ENCODE results near the gene SNX22. TPM values are rescaled to one million over a fixed set of nuclear protein-coding genes. Genes with fewer than 3 reads are reported as not detected.

SNX22 gene
- total RNA-seq, 1 experiment from 2014 or later: 3.7 TPM

DNA sequence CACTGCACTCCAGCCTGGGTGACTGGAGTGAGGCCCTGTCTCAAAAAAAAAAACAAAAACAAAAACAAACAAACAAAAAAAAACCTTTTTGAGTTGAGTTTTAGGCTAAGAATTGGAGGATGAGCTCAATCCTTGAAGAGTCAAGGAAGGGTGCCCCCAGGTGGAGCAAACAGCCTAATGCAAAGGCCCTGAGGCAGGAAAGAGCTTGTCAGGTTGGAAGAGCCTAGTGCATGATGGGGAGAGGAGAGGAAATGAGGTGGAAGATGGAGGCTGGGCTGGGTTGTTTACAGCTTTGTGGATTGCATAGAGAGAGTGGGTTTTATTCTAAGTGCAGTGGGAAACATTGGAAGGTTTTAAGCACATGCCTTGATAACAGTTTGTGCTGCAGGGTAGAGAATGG lies 2.1 kb upstream of the SNX22 start:
- DNase-seq (ENCODE audit: low read depth, low spot score): peak; percentile 62
- in situ Hi-C loops (cut with HindIII; ENCODE audit: low pct_unique_long_range_greater_than_20kb, low sequenced_read_pairs): no loop called here

DNA sequence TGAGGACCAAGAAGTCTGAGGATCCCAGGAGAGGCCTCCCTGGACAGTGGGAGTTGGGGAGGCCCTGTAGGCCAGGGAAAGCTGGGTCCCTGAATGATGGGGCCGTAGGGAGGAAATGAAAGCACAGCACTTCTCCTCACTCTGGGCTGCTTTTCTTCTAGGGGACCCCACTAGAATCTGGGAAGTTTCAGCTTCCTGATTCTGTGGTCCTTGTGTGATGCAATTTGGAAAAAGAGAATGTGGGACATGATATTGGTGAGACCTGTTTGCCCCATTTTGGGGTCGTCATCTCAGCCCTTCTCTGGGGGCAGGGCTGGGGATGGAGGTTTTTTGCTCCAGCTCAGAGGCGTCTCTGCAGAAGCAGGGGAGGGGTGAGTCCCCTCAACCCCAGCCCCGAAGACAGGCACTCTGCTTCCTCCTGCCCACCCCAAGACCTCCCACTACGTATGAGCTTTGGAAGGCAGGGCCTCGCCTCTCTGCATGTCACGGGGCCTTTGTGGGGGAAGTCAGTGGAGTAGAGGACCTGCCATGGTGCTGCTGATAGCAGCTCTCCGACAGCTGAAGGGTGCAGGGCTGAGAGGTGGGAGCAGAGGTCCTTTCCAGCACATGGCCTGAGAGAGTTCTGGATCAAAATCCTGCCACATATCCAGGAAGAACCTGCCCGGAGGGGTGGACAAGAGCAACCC lies 1.5 kb upstream of the SNX22 start:
- in situ Hi-C loops (cut with HindIII; ENCODE audit: low pct_unique_long_range_greater_than_20kb, low sequenced_read_pairs): no loop called here
- DNase-seq (ENCODE audit: low read depth, low spot score): no peak

DNA sequence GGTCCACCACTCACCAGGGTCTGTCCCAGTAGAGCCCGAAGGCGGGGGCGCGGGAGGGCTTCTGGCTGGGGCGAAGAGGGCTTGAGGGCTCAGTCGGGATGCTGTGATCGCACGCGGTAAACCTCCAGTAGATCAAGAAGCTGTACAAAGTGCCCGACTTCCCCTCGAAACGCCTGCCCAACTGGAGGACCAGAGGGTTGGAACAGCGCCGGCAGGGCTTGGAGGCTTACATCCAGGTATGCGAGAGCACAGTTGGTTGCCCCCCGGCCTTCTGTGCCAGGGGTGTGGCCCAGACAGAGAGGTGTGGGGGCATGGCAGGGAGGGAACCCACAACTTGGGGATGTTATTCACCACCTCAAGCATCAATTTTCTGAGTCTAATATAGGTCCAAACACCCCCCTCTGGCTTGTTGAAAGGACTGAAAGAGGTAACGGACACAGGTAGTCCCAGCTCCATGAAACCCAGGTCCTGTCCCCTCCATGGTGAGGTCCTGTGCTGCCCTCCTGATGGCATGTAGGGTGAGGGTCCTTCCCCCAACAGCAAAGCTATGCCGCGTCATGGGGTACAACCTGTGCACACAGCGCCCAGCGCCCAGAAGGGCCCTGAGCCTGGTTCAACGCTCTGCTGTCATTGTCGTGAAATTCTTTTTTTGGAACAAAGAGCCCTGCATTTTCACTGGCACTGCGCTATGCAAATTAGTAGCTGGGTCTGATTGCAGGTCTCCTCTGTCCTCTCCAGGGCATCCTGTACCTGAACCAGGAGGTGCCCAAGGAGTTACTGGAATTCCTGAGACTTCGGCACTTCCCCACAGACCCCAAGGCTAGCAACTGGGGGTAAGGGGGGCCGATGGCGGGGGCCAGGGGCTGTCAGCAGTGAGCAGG lies 1.2 kb downstream of the SNX22 start:
- no peak for DNase-seq (ENCODE audit: low read depth, low spot score)
- in situ Hi-C loops (cut with HindIII; ENCODE audit: low pct_unique_long_range_greater_than_20kb, low sequenced_read_pairs): no loop called here

DNA sequence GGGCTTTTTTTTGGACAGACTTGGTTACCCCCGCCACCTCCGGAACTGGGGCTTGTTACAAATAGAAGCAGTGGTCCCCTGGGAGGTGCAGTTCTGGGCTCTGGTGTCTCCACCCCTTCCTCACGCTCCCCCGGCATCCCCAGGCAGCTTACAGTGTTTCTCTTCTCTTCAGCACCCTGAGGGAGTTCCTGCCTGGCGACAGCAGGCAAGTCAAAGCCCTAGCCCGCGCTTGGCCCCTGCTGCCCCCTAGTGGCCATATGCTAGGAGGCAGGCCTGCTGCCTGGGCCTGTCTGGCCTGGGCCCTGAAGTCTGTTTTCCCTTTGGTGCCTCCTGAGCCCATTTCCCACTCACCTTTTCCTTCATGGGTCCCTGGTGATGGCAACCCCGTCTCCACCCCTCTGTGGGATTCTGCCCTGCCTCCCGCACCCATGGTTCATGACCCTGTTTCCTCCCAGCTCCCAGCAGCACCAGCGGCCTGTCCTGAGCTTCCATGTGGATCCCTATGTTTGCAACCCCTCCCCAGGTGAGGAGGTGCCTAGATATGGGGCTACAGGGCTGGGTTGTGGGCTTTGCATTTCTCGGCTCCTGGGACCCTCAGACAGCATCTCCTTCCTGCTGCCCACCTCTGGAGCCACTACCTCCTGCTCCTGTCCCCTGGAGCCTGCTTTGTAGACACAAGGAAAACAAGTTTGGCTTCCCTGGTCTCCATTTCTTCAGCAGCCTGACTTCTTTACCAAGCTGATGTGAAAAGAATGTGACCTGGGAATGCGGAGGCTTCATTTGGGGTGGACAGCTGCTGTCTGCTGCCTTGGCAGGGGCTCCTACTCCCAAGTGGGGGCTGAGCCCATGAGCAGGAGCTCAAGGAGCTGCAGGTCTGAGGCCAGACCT lies 2.2 kb downstream of the SNX22 start:
- in situ Hi-C loops (cut with HindIII; ENCODE audit: low pct_unique_long_range_greater_than_20kb, low sequenced_read_pairs): no loop called here
- DNase-seq (ENCODE audit: low read depth, low spot score): peak; percentile 91

DNA sequence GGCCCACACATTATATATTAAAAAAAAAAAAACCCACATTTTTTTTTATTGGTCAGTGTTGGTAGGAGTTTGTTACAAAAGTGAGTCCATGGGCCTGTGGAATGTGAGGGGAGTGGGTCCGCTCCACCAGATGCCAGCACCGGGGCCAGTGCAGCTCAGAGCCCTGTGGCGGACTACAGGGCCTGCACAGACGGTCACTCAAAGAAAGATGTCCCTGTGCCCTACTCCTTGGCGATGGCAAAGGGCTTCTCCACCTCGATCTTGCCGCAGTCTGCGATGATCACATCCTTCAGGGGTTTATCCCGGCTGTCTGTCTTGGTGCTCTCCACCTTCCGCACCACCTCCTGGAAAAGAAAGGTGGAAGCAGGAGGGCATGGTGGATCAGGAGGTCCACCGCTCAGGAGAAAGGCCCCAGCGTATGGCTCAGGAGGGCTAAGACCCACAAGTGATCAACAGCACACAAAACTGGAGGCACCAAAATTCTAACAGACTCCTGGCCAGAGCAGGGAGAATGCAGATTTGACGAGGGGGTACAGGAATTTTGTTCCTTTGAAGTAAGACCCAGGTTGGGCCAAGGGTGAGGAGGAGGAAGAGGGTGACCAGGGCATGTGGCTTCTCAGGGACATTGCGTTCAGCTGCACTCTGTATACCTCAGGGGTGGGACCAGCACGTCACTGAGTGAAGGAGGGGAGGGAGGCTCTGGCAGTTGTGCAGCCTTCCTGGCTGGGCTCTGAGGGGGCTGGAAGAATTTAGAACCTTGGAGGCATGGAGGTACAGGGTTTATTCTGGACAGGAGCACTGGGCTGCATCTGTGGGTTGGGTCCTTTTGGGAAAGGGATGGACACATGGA lies 4.5 kb downstream of the SNX22 start:
- in situ Hi-C loops (cut with HindIII; ENCODE audit: low pct_unique_long_range_greater_than_20kb, low sequenced_read_pairs): no loop called here
- no peak for DNase-seq (ENCODE audit: low read depth, low spot score)

DNA sequence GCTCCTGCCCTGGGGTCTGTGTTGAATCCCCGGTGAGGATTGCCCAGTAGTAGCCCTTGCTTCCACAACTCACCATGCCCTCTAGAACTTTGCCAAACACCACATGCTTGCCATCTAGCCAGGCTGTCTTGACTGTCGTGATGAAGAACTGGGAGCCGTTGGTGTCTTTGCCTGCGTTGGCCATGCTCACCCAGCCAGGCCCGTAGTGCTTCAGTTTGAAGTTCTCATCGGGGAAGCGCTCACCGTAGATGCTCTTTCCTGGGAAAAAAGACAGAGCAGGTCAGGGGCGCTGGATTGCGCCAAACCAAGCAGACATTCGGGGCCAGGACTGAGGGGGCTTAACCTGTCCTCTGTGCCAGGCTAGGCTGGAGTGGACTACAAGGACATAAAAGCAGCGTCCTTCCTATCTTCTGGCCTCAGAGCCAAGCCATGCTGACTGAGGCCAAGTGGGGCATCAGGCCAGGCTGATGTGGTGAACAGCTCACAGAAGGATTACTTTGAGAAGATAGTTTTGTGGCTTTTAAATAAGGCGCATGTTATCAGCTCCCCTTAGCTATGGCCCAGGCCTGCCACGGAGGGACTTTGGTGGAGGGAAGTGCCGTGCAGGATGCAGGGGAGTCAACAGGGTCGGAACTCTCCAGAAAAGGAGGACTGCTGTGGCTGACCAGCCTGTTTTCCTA lies 5.3 kb downstream of the SNX22 start:
- no peak for DNase-seq (ENCODE audit: low read depth, low spot score)
- in situ Hi-C loops (cut with HindIII; ENCODE audit: low pct_unique_long_range_greater_than_20kb, low sequenced_read_pairs): no loop called here

DNA sequence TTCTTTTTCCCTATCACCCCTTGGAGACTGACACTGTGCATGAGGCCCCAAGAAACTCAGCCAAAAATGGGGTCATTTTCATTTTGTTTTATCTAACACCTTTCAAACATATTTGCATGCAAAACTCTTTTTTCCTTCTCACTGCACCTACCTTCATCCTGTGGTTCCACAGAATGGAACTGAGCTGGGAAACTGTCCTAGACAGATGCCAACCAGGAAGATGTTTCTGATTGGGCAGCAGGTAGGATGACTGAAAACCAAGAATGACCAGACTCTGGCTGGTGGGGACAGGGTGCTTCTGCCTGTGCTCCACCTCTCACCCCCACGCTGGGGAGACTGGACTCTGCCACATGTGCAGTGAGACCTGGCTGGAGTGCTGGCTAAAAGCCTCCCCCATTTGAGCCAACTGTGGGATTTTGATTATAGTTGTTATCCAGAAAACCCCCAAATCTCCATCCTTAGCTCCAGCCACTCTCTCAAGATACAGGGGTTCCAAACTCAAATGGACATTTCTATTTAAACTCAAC lies 6.1 kb downstream of the SNX22 start:
- in situ Hi-C loops (cut with HindIII; ENCODE audit: low pct_unique_long_range_greater_than_20kb, low sequenced_read_pairs): no loop called here

DNA sequence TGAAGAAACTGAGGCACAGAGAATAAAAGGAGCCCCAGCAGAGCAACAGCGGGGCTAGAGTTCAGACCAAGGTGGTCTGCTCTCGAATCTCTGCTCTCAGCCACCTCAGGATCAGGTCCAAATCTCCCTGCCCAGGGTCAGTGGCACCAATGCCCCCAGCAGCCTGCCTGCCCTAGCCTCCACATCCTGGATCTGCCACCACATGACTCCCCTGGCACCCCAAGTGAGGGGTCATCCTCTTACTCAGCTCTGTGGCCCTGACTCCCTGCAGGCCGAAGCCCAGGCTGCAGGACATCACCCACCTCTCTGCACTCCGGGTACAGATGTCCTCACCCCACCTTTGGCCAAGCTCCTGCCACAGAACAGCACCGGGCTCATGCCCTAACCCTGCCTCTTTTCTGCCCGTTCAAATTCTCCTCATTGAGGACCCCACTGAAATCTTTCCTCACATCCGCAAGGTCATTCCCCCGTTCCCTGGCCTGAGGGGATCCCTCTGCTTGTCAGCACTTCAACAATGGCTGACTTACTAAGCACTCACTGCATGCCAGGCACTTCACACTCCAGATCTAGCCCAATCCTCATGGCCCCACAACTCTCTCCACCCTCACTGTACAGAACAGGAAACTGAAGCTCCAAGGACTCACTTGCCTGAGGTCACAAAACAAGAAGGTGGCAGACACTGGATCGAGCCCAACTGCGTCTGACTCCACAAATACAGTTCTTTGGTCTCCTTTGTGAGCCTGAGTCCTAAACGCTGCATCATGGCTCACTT lies 7.0 kb downstream of the SNX22 start:
- in situ Hi-C loops (cut with HindIII; ENCODE audit: low pct_unique_long_range_greater_than_20kb, low sequenced_read_pairs): no loop called here
- no peak for DNase-seq (ENCODE audit: low read depth, low spot score)

More for the DNA sequence above, 6.1 kb downstream of the SNX22 start:
- no peak for DNase-seq (ENCODE audit: low read depth, low spot score)

DNA sequence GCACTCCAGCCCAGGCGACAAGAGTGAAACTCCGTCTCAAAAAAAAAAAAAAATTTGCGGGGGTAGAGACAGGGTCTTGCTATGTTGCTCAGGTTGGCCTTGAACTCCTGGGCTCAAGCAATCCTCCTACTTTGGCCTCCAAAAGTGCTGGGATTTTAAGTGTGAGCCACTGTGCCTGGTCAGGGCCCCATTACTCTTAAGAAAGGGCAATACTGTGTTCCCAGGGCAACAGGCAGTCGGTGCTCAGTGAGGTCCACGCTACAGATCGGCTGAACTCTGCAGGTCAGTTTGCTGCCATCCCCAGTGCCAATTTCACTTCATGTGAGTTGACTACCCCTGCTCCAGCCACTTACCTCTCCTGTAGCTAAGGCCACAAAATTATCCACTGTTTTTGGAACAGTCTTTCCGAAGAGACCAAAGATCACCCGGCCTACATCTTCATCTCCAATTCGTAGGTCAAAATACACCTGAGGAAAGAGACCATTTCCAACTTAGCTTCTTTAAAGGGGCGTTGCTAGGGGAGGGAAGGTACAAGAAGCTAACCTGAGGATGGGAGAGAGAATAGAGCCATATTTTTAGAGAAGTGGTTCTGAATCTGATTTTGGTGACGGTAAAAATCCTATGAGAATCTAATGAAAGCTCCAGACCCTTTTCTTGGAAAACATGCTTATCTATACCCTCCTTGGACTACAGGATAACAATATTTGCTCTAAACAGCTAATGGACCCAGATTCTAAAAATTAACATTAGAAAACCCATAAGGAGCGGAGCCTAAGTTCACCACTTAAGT lies 10.4 kb downstream of the SNX22 start:
- DNase-seq (ENCODE audit: low read depth, low spot score): no peak
- in situ Hi-C loops (cut with HindIII; ENCODE audit: low pct_unique_long_range_greater_than_20kb, low sequenced_read_pairs): no loop called here

DNA sequence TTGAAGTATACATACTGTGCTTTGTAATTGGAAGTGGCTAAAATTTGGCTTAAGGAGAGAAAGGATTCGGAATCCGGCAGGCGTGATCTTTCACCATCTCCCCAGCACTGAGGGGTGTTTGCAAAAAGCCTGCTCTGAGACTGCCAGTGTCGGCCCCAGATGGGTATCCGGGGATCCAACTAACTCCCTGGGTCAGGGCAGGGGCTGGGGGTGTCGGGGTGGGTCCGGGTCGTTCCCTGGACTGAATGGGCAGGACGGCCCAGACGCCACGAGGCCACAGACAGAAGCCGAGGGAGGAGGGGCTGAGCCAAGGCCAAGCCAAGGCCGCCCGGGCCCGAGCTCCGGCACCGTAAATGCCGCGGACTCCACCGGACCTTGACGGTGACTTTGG lies 10.9 kb downstream of the SNX22 start:
- in situ Hi-C loops (cut with HindIII; ENCODE audit: low pct_unique_long_range_greater_than_20kb, low sequenced_read_pairs): no loop called here

DNA sequence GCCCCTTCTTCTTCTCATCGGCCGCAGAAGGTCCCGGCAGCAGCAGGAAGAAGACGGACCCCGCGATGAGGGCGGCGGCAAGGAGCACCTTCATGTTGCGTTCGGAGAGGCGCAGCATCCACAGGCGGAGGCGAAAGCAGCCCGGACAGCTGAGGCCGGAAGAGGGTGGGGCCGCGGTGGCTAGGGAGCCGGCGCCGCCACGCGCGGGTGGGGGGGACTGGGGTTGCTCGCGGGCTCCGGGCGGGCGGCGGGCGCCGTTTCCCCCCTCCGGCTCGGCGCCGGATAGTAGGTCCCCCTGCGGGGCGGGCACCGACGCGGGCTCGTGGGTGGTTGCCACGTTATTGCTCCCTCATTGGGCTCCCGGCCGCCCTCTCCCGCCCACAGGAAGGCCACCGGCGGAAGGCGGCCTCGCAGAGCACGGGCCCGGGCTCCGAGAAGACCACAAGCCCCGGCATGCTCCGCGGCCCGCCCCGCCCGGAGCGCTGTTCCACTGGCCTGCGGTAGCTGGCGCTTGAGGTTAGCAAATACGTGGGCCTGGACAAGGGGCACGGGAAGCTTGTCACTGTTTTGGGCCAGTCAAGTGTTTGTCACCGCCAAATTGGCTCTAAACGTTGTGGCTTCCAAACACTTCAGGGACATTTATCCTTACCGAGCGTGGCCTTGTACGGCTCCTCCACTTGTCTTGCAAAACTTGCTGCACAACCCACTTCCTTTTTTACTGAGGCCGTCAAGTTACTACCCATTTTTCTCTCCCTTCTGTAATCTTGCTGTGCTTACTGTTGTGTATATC lies 11.5 kb downstream of the SNX22 start, which contains the start of gene PPIB:
Gene PPIB, minus strand, starts transcription at position 154 of the 790 bp plus-strand sequence. Its CDS starts 36 bp downstream, at position 118.
- DNase-seq (ENCODE audit: low read depth, low spot score): peak; percentile 96
- in situ Hi-C loops (cut with HindIII; ENCODE audit: low pct_unique_long_range_greater_than_20kb, low sequenced_read_pairs): no loop called here

More for the DNA sequence above, 10.9 kb downstream of the SNX22 start:
- DNase-seq (ENCODE audit: low read depth, low spot score): no peak

DNA sequence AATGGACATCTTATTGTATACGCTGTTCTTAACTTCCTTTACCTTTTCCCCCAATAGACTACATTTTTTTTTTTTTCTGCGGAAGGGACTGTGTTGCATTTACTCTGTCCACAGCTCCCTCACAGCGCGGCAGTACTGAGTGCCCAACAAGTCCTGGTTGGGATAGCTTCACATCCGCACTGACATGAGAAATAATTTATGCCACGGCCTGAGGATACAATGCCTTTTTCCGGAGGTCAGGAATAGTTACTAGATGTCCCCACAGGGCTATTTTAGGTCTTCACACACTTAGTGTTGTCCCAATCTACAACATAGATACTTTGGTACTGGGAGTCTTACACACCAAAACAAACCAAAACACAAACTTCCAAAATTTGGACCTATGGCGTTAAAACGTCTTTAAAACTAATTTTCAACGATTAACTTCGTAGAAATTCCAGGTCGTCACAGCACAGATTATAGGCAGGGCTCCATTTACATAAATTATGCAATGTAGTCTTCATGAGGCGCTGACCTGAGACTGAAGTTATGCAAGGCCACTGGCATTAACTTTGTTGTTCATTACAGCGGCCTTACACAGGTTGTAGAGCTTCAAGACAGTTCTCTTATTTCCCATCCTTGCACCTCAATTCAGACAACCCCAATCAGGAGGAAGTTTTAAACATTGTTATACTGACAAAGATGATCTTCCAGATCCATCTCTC lies 12.3 kb downstream of the SNX22 start:
- in situ Hi-C loops (cut with HindIII; ENCODE audit: low pct_unique_long_range_greater_than_20kb, low sequenced_read_pairs): no loop called here
- DNase-seq (ENCODE audit: low read depth, low spot score): peak; percentile 50

DNA sequence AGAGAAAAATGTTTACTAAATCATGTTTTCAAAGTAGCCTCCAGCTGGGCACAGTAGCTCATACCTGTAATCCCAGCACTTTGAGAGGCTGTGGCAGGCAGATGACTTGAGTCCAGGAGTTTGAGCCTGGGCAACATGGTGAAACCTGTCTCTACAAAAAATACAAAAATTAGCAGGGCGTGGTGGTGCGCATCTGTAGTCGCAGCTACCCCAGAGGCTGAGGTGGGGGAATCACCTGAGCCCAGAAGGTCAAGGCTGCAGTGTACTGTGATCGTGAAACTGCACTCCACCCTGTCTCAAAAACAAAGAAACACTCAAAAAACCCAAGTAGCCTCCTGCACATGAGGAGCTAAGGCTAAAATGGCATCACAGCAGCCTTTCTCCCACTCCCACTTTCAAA lies 12.9 kb downstream of the SNX22 start:
- in situ Hi-C loops (cut with HindIII; ENCODE audit: low pct_unique_long_range_greater_than_20kb, low sequenced_read_pairs): no loop called here

More for the DNA sequence above, 12.9 kb downstream of the SNX22 start:
- DNase-seq (ENCODE audit: low read depth, low spot score): no peak

All from SK-MEL-5 (cell line).